Tibial nerve (tissue), 4 donors: ENCODE measurements around the gene TMPRSS6. TPM values are rescaled to one million over a fixed set of nuclear protein-coding genes. Genes with fewer than 3 reads are reported as not detected.

Experiments
- DNase-seq, 2 donors: peaks; one replicate each; pipeline ENCODE4 v3.0.0-alpha.2; 2019; ENCODE audit warnings: low spot score in 2 of 2
- H3K27ac ChIP-seq, 4 donors: fragments of 200-600 bp; sonication (generic) in 3 of 4; one replicate each; pipeline ENCODE4 v1.5.1; 2017 to 2019; ENCODE audit warnings: mild to moderate bottlenecking in 1 of 4
- H3K27me3 ChIP-seq, 2 donors: fragments of 200-600 bp; sonication (generic) in 1 of 2; one replicate each; pipeline versions ENCODE4 v1.5.1 to v1.6.0; 2017 to 2019
- H3K36me3 ChIP-seq, 3 donors: fragments of 200-600 bp; sonication (generic); one replicate each; pipeline ENCODE4 v1.5.1; 2018 to 2019
- H3K4me1 ChIP-seq, 4 donors: fragments of 200-600 bp; sonication (generic) in 3 of 4; one replicate each; pipeline ENCODE4 v1.5.1; 2017 to 2019
- H3K4me3 ChIP-seq, 4 donors: fragments of 200-600 bp; sonication (generic) in 3 of 4; one replicate each; pipeline ENCODE4 v1.5.1; 2017 to 2019; ENCODE audit warnings: mild to moderate bottlenecking in 1 of 4, moderate library complexity in 1 of 4
- H3K9me3 ChIP-seq, 4 donors: fragments of 200-600 bp; sonication (generic) in 3 of 4; one replicate each; pipeline ENCODE4 v1.5.1; 2017 to 2019
- EP300 ChIP-seq, 2 donors: sonication (generic); formaldehyde crosslinking; IDR thresholded peaks; one replicate each; pipeline ENCODE4 v1.6.1; 2017; ENCODE audit warnings: antibody characterized with exemption in 2 of 2, mild to moderate bottlenecking in 1 of 2
- POLR2A ChIP-seq, 2 donors: fragments of 450-650 bp; IDR thresholded peaks; one replicate each; pipeline ENCODE4 v1.6.1; 2017; ENCODE audit warnings: antibody characterized with exemption in 2 of 2, mild to moderate bottlenecking in 2 of 2, moderate library complexity in 2 of 2
- WGBS, 2 donors: methylation state at CpG; one replicate each; pipeline ENCODE4 v1.1.5; 2018; 5-methylcytosine and 5-hydroxymethylcytosine counted together
- total RNA-seq, 4 donors: library from RNA; depleted of rRNA; stranded (reverse); fragments of >200 nt; gene quantifications; one replicate each; pipeline ENCODE4 v1.1.0, GENCODE V29; 2016
- TF ChIP-seq, protein P1 (sequence below), 5 experiments: fragments of 200-600 bp in 3 of 5; fragments of 450-650 bp in 2 of 5; sonication (generic) in 3 of 5; IDR thresholded peaks; one replicate each; pipeline ENCODE4 v1.5.1; 2016 to 2019; ENCODE audit warnings: antibody characterized with exemption in 5 of 5, mild to moderate bottlenecking in 3 of 5, moderate library complexity in 2 of 5

TMPRSS6 gene
- total RNA-seq, 4 donors from 2014 or later = not detected

DNA sequence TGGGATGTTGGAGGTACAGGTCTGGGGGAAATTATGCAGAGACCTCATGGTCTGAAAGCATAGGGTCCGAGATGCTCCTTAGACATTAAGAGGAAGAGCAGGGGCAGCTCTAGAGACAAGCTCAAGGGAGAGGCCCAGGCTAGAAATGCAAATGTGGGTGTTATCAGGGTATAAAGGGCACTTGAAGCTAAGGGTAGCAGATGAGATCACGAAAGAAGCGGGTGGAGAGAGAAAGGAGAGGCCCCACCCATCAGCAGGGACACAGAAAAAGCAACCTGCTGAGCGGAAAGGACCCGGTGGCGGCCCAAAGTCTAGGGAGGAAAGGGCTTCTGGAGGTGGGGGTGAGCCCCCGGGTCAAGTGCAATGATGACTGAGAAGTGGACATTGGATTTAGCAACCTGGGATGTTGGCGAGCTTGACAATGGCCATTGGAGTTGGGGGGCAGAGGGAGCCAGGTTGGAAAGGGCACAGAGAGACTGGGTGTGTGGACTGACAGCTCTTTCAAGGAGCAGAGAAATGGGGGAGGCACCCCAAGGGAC lies 8.9 kb downstream of the TMPRSS6 start:
- Histone ChIP-seq H3K4me3 (no peak overlapping the region), H3K36me3 (no peaks in the 10 kb centered on the region), H3K9me3 (no peaks in the 10 kb centered on the region), H3K27ac (no peak overlapping the region), H3K27me3 (peaks cover 0 to 55% of the 10 kb centered on the region in 2 donors), H3K4me1 (no peaks in the 10 kb centered on the region)
- WGBS, 2 donors = 58 to 68% methylated on average over 8 of the region's 8 CpGs
- TF ChIP-seq POLR2A (IDR thresholded peaks at IDR 0.05) (no peak), EP300 (IDR thresholded peaks at IDR 0.05) (no peak)
- TF ChIP-seq, protein P1, sequence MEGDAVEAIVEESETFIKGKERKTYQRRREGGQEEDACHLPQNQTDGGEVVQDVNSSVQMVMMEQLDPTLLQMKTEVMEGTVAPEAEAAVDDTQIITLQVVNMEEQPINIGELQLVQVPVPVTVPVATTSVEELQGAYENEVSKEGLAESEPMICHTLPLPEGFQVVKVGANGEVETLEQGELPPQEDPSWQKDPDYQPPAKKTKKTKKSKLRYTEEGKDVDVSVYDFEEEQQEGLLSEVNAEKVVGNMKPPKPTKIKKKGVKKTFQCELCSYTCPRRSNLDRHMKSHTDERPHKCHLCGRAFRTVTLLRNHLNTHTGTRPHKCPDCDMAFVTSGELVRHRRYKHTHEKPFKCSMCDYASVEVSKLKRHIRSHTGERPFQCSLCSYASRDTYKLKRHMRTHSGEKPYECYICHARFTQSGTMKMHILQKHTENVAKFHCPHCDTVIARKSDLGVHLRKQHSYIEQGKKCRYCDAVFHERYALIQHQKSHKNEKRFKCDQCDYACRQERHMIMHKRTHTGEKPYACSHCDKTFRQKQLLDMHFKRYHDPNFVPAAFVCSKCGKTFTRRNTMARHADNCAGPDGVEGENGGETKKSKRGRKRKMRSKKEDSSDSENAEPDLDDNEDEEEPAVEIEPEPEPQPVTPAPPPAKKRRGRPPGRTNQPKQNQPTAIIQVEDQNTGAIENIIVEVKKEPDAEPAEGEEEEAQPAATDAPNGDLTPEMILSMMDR (IDR thresholded peaks at IDR 0.05) = no peak
- DNase-seq = no peak

DNA sequence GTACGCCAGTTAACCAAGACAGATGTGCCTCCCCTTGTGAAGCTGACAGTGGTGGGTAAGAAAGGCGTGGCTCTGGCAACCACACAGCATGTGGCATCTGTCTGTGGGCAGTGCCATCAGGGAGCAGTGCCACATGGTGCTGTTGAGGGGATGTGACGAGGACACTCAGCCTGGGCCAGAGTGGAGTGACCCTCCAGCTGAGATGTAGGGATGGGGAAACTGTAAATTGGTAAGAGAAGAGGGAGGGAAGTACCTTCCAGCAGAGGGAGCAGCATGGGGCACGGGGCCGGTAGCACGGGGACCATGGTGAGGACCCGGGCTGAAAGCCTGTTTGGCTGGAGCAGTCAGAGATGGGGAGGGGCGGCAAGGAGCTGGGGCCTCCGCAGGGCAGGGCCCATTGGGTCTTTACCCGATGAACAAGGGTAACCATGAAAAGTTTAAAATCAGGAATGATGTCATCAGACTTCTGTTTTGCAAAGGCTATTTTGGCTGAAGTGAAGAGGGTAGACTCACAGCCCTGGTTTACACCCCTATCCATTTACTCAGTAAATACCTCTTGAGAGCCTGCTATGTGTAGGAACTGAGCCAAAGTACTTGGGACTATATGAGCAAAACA lies 10.4 kb downstream of the TMPRSS6 start:
- H3K27me3 ChIP-seq = peaks cover 0 to 57% of the 10 kb centered on the region in 2 donors
- no peaks in the 10 kb centered on the region for H3K36me3 ChIP-seq
- no peak overlapping the region for H3K27ac ChIP-seq
- TF ChIP-seq POLR2A (IDR thresholded peaks at IDR 0.05) (no peak), EP300 (IDR thresholded peaks at IDR 0.05) (no peak)
- TF ChIP-seq, protein P1 (IDR thresholded peaks at IDR 0.05) = no peak
- no peaks in the 10 kb centered on the region for H3K4me1 ChIP-seq
- 51% methylated on average over 10 of the region's 10 CpGs for WGBS, 2 donors
- no peak for DNase-seq
- no peak overlapping the region for H3K4me3 ChIP-seq
- H3K9me3 ChIP-seq = no peaks in the 10 kb centered on the region

DNA sequence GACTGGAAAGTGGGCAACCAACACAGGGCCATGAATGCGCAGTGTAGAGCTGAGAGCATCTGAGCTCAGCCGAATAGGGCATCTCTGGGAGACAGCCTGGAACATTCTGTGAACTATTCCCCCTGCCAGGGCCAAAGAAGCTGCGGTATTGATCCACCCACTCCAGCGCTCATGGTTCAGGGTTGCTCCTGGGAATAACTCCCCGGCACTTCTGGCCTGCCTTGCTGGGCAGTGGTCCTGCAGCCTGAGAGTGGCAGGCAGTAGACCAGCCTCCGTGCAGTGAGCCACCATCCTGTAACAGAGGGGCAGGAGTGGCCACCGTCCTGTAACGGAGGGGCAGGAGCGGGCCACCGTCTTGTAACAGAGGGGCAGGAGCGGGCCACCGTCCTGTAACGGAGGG lies 12.2 kb downstream of the TMPRSS6 start:
- H3K4me3 ChIP-seq = no peak overlapping the region
- TF ChIP-seq EP300 (IDR thresholded peaks at IDR 0.05) = no peak
- no peak for TF ChIP-seq POLR2A (IDR thresholded peaks at IDR 0.05)
- TF ChIP-seq, protein P1 (IDR thresholded peaks at IDR 0.05) = no peak
- H3K36me3 ChIP-seq = no peaks in the 10 kb centered on the region
- WGBS, 2 donors = 53 to 56% methylated on average over 13 of the region's 13 CpGs
- no peak overlapping the region for H3K27ac ChIP-seq
- no peak for DNase-seq
- H3K9me3 ChIP-seq = no peaks in the 10 kb centered on the region
- H3K27me3 ChIP-seq = peaks cover 0 to 47% of the 10 kb centered on the region in 2 donors
- H3K4me1 ChIP-seq = no peaks in the 10 kb centered on the region

DNA sequence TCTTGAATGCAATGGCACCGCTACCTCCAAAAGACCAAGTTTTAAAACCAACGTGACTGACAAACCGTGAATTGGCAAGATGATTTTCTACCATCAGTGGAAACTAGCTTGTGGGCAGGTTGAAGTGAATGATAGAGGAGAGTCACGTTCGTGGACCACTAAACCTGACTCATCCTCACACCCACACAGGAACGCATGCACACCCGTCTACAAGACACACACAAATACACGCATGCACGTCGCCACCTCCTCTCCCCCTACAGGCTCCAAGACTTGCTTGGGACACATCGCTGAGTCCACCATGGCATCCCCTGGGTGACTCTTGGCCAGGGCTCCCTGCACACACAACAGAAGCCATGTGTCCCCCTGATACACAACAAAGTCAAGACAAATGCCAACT lies 14.4 kb downstream of the TMPRSS6 start:
- DNase-seq = no peak
- Histone ChIP-seq H3K4me3 (no peak overlapping the region), H3K27me3 (peaks cover 0 to 47% of the 10 kb centered on the region in 2 donors), H3K27ac (no peak overlapping the region), H3K9me3 (no peaks in the 10 kb centered on the region), H3K4me1 (no peaks in the 10 kb centered on the region), H3K36me3 (no peaks in the 10 kb centered on the region)
- 72 to 75% methylated on average over 11 of the region's 11 CpGs for WGBS, 2 donors
- TF ChIP-seq, protein P1 (IDR thresholded peaks at IDR 0.05) = no peak
- no peak for TF ChIP-seq EP300 (IDR thresholded peaks at IDR 0.05)
- TF ChIP-seq POLR2A (IDR thresholded peaks at IDR 0.05) = no peak

DNA sequence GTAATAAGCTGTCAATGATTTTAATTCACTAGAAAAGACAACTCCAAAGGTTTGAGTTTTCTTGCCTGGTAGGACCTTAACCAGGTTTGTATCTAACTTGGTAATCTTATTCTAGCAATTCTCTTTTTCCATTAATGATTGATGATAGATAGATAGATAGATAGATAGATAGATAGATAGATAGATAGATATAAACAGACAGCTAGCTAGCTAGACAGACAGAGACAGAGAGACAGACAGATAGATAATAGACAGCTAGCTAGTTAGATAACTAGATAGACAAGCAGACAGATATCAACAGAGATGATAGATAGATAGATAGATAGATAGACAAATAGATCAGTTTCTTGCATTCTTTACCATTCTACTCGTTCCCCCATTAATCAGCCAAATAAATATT lies 15.3 kb downstream of the TMPRSS6 start:
- H3K27ac ChIP-seq = no peak overlapping the region
- TF ChIP-seq EP300 (IDR thresholded peaks at IDR 0.05) = no peak
- TF ChIP-seq, protein P1 (IDR thresholded peaks at IDR 0.05) = no peak
- TF ChIP-seq POLR2A (IDR thresholded peaks at IDR 0.05) = no peak
- H3K4me1 ChIP-seq = no peaks in the 10 kb centered on the region
- no peak overlapping the region for H3K4me3 ChIP-seq
- WGBS, 2 donors = 61 to 64% methylated on average over 1 of the region's 1 CpG
- peaks cover 0 to 47% of the 10 kb centered on the region in 2 donors for H3K27me3 ChIP-seq
- no peaks in the 10 kb centered on the region for H3K36me3 ChIP-seq
- no peak for DNase-seq
- no peaks in the 10 kb centered on the region for H3K9me3 ChIP-seq
